K562 (cell line): ENCODE measurements around the gene STX1A. TPM values are rescaled to one million over a fixed set of nuclear protein-coding genes. Genes with fewer than 3 reads are reported as not detected.

ENCODE experiments used
- BRD9 ChIP-seq: fragments of 450-650 bp; IDR thresholded peaks from 2 replicates; pipeline ENCODE4 v1.6.1; 2018; ENCODE audit warnings: low read depth; ENCODE audit not compliant: partially characterized antibody
- CCNT2 ChIP-seq: IDR thresholded peaks from 2 replicates; pipeline ENCODE4 v1.6.1; 2011; ENCODE audit warnings: borderline replicate concordance, low read depth, mild to moderate bottlenecking, moderate library complexity, mixed read lengths, low read length; ENCODE audit not compliant: insufficient read length; ENCODE audit errors: extremely low read depth
- CREM ChIP-seq: IDR thresholded peaks from 2 replicates; pipeline ENCODE4 v1.6.1; 2014; ENCODE audit warnings: antibody characterized with exemption, low read depth
- ELF1 ChIP-seq: fragments of 200-800 bp; sonication (Bioruptor generic); IDR thresholded peaks from 2 replicates; pipeline ENCODE4 v1.6.1; 2016; ENCODE audit warnings: missing genetic modification characterization, missing compliant biosample characterization
- HNRNPK ChIP-seq: fragments of 200-400 bp; formaldehyde crosslinking; IDR thresholded peaks from one replicate; pipeline ENCODE4 v1.6.1; 2018; ENCODE audit warnings: mild to moderate bottlenecking, low read depth, low read length; ENCODE audit not compliant: poor library complexity, severe bottlenecking
- NEUROD1 ChIP-seq: fragments of 150-350 bp; IDR thresholded peaks from 2 replicates; pipeline ENCODE4 v1.6.1; 2014; ENCODE audit warnings: borderline replicate concordance, low read length, low read depth; ENCODE audit not compliant: partially characterized antibody
- NR2F6 ChIP-seq: fragments of 450-650 bp; formaldehyde crosslinking; IDR thresholded peaks from 2 replicates; pipeline ENCODE4 v1.4.0; 2020; ENCODE audit warnings: mild to moderate bottlenecking
- POU5F1 ChIP-seq: fragments of 150-350 bp; IDR thresholded peaks from 2 replicates; pipeline ENCODE4 v1.6.1; 2014; ENCODE audit warnings: borderline replicate concordance, low read length, low read depth, mild to moderate bottlenecking; ENCODE audit not compliant: partially characterized antibody
- TAL1 ChIP-seq: fragments of 450-650 bp; IDR thresholded peaks from 2 replicates; pipeline ENCODE4 v1.6.1; 2016; ENCODE audit warnings: mild to moderate bottlenecking
- TRIM28 ChIP-seq: fragments of 450-650 bp; IDR thresholded peaks from 2 replicates; pipeline ENCODE4 v1.6.1; 2017
- ZFP1 ChIP-seq: fragments of 450-650 bp; formaldehyde crosslinking; IDR thresholded peaks from 2 replicates; pipeline ENCODE4 v1.4.0; 2020; ENCODE audit warnings: mild to moderate bottlenecking, mixed read lengths
- ZNF24 ChIP-seq: fragments of 450-650 bp; IDR thresholded peaks from 2 replicates; pipeline ENCODE4 v1.6.1; 2016
- ZNF518B ChIP-seq: fragments of 250-450 bp; sonication (Bioruptor Pico); IDR thresholded peaks from 2 replicates; pipeline ENCODE4 v1.5.0; 2021; ENCODE audit warnings: mild to moderate bottlenecking, moderate library complexity
- polyA plus RNA-seq, 8 experiments: library from polyadenylated mRNA; depleted of rRNA in 4 of 8; stranded (reverse) in 5 of 8; unstranded in 3 of 8; fragments of >200 nt; fragmentation: Nextera tagmentation in 2 of 8; fragmentation: Illumina TruSeq in 1 of 8; extraction: Ambion mirVana in 2 of 8; extraction: Trizol in 1 of 8; gene quantifications; 2 replicates each; pipeline versions ENCODE4 v1.2.1 to v1.2.3, GENCODE V29; 2011 to 2014; ENCODE audit warnings: inconsistent platforms in 1 of 8, missing spikeins in 1 of 8
- total RNA-seq, 7 experiments: library from RNA; depleted of rRNA in 6 of 7; stranded (reverse); fragments of >200 nt in 6 of 7; fragmentation: Illumina TruSeq in 2 of 7; extraction: Trizol in 2 of 7; gene quantifications; 2 replicates each; pipeline versions ENCODE4 v1.2.1 to v1.2.3, GENCODE V29; 2011 to 2021; ENCODE audit warnings: low replicate concordance in 1 of 7
- TF ChIP-seq, protein P1 (sequence below): fragments of 450-650 bp; formaldehyde crosslinking; IDR thresholded peaks from 2 replicates; pipeline ENCODE4 v1.4.0; 2020; ENCODE audit warnings: mild to moderate bottlenecking
- TF ChIP-seq, protein P2 (sequence below): fragments of 450-650 bp; IDR thresholded peaks from 2 replicates; pipeline ENCODE4 v1.7.1; 2018; ENCODE audit warnings: mild to moderate bottlenecking, low read depth; ENCODE audit not compliant: partially characterized antibody
- TF ChIP-seq, protein P3 (sequence below): fragments of 150-350 bp; IDR thresholded peaks from 2 replicates; pipeline ENCODE4 v1.6.1; 2014; ENCODE audit warnings: low read depth, mild to moderate bottlenecking, low read length, borderline replicate concordance

STX1A gene
- total and polyA plus RNA-seq, 9 of the 15 experiments (the other 6 are each of a cell fraction or from before 2014, with no cell fraction given), result 0.04 to 15.1 (median 6.3) TPM

- TF ChIP-seq, protein P1, sequence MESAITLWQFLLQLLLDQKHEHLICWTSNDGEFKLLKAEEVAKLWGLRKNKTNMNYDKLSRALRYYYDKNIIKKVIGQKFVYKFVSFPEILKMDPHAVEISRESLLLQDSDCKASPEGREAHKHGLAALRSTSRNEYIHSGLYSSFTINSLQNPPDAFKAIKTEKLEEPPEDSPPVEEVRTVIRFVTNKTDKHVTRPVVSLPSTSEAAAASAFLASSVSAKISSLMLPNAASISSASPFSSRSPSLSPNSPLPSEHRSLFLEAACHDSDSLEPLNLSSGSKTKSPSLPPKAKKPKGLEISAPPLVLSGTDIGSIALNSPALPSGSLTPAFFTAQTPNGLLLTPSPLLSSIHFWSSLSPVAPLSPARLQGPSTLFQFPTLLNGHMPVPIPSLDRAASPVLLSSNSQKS, result no peak
- TF ChIP-seq, protein P2, sequence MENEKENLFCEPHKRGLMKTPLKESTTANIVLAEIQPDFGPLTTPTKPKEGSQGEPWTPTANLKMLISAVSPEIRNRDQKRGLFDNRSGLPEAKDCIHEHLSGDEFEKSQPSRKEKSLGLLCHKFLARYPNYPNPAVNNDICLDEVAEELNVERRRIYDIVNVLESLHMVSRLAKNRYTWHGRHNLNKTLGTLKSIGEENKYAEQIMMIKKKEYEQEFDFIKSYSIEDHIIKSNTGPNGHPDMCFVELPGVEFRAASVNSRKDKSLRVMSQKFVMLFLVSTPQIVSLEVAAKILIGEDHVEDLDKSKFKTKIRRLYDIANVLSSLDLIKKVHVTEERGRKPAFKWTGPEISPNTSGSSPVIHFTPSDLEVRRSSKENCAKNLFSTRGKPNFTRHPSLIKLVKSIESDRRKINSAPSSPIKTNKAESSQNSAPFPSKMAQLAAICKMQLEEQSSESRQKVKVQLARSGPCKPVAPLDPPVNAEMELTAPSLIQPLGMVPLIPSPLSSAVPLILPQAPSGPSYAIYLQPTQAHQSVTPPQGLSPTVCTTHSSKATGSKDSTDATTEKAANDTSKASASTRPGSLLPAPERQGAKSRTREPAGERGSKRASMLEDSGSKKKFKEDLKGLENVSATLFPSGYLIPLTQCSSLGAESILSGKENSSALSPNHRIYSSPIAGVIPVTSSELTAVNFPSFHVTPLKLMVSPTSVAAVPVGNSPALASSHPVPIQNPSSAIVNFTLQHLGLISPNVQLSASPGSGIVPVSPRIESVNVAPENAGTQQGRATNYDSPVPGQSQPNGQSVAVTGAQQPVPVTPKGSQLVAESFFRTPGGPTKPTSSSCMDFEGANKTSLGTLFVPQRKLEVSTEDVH, result peak; percentile 77
- TF ChIP-seq BRD9 (no peak), NR2F6 (peak; percentile 79; the same call in 1 of the 2 replicates), TAL1 (no peak), HNRNPK (no peak), CCNT2 (peak; percentile 86), POU5F1 (no peak), NEUROD1 (peak; percentile 54), ELF1 (peak; percentile 69; the same call in 1 of the 2 replicates), ZFP1 (0 out of 2 replicates have a peak, but pooled peaks have one; percentile 57), TRIM28 (no peak), CREM (peak; percentile 85), ZNF24 (peak; percentile 71), ZNF518B (CRISPR knock-in tag) (no peak)
- TF ChIP-seq, protein P3, sequence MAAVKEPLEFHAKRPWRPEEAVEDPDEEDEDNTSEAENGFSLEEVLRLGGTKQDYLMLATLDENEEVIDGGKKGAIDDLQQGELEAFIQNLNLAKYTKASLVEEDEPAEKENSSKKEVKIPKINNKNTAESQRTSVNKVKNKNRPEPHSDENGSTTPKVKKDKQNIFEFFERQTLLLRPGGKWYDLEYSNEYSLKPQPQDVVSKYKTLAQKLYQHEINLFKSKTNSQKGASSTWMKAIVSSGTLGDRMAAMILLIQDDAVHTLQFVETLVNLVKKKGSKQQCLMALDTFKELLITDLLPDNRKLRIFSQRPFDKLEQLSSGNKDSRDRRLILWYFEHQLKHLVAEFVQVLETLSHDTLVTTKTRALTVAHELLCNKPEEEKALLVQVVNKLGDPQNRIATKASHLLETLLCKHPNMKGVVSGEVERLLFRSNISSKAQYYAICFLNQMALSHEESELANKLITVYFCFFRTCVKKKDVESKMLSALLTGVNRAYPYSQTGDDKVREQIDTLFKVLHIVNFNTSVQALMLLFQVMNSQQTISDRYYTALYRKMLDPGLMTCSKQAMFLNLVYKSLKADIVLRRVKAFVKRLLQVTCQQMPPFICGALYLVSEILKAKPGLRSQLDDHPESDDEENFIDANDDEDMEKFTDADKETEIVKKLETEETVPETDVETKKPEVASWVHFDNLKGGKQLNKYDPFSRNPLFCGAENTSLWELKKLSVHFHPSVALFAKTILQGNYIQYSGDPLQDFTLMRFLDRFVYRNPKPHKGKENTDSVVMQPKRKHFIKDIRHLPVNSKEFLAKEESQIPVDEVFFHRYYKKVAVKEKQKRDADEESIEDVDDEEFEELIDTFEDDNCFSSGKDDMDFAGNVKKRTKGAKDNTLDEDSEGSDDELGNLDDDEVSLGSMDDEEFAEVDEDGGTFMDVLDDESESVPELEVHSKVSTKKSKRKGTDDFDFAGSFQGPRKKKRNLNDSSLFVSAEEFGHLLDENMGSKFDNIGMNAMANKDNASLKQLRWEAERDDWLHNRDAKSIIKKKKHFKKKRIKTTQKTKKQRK, result no peak
Measured at GRCh38 chr7:73738612-73739386, 19.3 kb upstream of the STX1A start, which contains the start of gene ABHD11 (continued).
